C4-2B (cell line): ENCODE results near the gene PGLYRP2.

ENCODE experiments used
- H3K27ac ChIP-seq: fragments of 450-650 bp; 2 replicates; pipeline ENCODE4 v1.5.1; 2017
- CTCF ChIP-seq: fragments of 450-650 bp; conservative IDR thresholded peaks from 2 replicates; pipeline ENCODE4 v1.5.1; 2017; ENCODE audit warnings: mild to moderate bottlenecking
- ZFX ChIP-seq: fragments of 450-650 bp; IDR thresholded peaks from 2 replicates; pipeline ENCODE4 v1.6.1; 2017

The PGLYRP2 gene

DNA sequence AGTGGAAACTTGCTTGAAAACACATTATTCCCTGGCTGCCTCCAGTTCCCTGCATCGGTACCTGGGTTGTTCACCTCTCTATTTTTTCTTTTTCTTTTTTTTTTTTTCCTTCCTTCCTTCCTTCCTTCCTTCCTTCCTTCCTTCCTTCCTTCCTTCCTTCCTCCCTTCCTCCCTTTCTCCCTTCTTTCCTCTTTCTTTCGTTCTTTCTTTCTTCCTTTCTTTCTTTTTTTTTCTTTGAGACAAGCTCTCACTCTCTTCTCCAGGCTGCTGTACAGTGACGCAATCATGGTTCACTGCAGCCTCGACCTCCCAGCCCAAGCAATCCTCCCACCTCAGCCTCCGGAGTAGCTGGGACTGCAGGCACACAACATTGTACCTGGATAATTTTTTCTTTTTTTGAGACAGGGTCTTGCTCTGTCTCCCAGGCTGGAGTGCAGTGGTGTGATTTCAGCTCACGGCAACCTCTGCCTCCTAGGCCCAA is 11.5 kb downstream of the PGLYRP2 start:
- TF ChIP-seq CTCF (no peak), ZFX (no peak)
- peak overlapping the region; percentile 82 for H3K27ac ChIP-seq

DNA sequence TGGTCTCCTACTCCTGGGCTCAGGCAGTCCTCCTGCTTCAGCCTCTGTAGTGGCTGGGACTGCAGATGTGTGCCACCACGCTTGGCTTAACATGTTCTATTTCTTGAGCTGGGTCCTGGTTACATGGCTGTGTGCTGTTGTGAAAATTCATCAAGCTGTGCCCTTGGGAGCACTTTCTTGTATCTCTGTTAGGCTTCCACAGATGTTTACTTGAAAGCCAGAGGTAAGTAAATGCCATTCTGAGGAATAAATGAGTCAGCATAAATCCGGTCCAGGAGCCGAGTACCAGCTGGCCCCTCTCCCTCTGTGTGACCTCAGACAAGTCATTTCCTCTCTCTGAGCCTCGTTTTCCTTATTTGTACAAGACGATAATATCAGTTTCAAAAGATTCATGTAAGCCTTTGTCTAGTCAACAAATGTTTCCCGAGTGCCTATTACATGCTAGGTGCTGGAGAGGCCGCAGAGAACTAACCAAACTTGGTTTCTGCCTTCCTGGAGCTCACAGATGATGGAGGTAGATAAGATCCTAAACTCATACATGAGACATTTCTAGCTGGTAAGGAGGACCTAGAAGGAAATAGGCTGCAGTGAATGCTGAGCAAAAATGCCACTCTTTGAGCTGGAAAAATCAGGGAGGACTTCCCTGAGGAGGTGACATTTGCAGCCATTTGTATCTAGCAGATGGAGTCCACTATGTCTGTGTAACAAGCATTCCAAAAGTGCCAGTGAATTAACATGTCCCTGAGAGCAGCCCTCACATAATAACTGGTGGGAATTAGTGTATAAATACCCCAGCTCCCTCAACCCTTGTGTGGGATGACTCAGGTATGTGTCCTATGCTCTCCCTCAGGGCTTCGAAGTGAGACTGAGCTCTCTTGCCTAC is 12.2 kb downstream of the PGLYRP2 start:
- peak overlapping the region; percentile 82 for H3K27ac ChIP-seq
- TF ChIP-seq CTCF, result no peak
- TF ChIP-seq ZFX, result no peak

- TF ChIP-seq ZFX, result no peak
- TF ChIP-seq CTCF, result no peak
- H3K27ac ChIP-seq, result 0 out of 2 replicates have a peak within 1 kb of the TSS, but pooled peaks have one; percentile 6
Observed at GRCh38 chr19:15464394-15465385, 14.6 kb downstream of the PGLYRP2 start, which contains the start of gene RASAL3. Gene RASAL3 (minus strand): TSS chr19:15464544. CDS start chr19:15464358, 186 bp downstream.

GRCh38 chr19:15463861-15464371 is 15.4 kb downstream of the PGLYRP2 start:
- no peak for TF ChIP-seq ZFX
- TF ChIP-seq CTCF, result no peak
- H3K27ac ChIP-seq, result 0 out of 2 replicates have a peak overlapping the region, but pooled peaks have one; percentile 6

DNA sequence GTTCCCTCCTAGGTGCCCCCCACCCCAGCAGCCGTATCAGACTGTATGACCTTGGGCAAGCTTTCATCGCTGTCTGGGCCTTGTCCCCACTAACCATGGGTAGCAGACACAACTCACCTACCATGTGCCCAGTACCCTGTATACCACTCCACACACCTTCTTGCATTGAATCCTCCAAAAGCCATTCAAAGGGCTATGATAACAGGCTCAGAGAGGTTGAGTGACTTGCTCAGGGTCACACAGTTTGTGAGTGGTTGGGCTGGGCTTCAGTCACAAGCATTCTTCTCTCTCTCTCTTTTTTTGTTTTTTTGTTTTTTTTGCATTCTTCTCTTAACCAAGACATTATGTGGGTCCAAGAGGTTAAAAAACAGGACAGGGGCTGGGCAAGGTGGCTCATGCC is 17.6 kb downstream of the PGLYRP2 start:
- TF ChIP-seq ZFX (no peak), CTCF (no peak)

GRCh38 chr19:15457701-15458484 is 21.4 kb downstream of the PGLYRP2 start:
- H3K27ac ChIP-seq, result peak overlapping the region; percentile 17; the same call in 1 of the 2 replicates

More for the DNA sequence above, 17.6 kb downstream of the PGLYRP2 start:
- no peak overlapping the region for H3K27ac ChIP-seq

More at GRCh38 chr19:15457701-15458484, 21.4 kb downstream of the PGLYRP2 start:
- TF ChIP-seq ZFX (no peak; the same call in 1 of the 2 replicates), CTCF (no peak)
